Peyer's patch (tissue), 4 donors: ENCODE data around the gene CDADC1.

ENCODE experiments used
- CTCF ChIP-seq, 6 experiments: fragments of 450-650 bp in 4 of 6; fragments of 200-600 bp in 2 of 6; sonication (generic) in 1 of 6; IDR thresholded peaks; one replicate each; pipeline ENCODE4 v1.5.1; 2017 to 2019; ENCODE audit warnings: antibody characterized with exemption in 6 of 6, mild to moderate bottlenecking in 3 of 6, moderate library complexity in 1 of 6
- POLR2A ChIP-seq, 2 donors: fragments of 450-650 bp; IDR thresholded peaks; one replicate each; pipeline ENCODE4 v1.5.1; 2017; ENCODE audit warnings: antibody characterized with exemption in 2 of 2, mild to moderate bottlenecking in 2 of 2, moderate library complexity in 2 of 2

DNA sequence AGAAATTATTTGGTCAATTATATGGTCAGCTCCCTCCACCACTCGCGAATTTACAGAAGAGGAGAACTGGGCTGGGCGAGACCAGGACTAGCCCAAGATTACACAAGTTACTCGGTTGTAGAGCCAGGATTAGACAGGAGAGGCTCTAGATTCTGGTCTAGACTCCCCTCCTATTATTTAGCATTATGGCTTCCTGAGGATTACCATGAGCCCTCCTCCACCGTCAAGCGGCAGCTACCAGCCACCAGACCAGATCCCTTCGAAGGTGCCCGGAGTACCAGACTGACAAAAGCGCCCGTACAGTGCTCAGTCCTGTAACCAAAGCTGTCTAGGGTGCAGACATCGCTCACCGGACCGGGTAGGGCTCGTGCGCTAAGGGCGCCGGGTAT is 28.1 kb upstream of the CDADC1 start:
- TF ChIP-seq POLR2A (IDR thresholded peaks at IDR 0.05) (no peak), CTCF (IDR thresholded peaks at IDR 0.05) (no peak)
